K562 (cell line): ENCODE results near the gene MIX23. TPM values are rescaled to one million over a fixed set of nuclear protein-coding genes. Genes with fewer than 3 reads are reported as not detected.

Source experiments
- ATAC-seq: fragments of 200-7000 bp; cut with Tn5 transposase; 3 replicates; pipeline ENCODE4 v1.9.1; 2020; ENCODE audit warnings: moderate library complexity
- BruUV-seq: library from RNA; stranded (reverse); fragments of 400-500 nt; replicated peaks from 2 replicates; lab custom pipeline; 2021; lab: Mats Ljungman, UMichigan
- CTCF ChIA-PET: fragments of 300-600 bp; formaldehyde crosslinking; extraction: SDS; loops from one replicate; lab custom pipeline; 2021; ENCODE audit warnings: low intra/inter-chr PET ratio; lab: Yijun Ruan, JAX
- POLR2A ChIA-PET: fragments of 300-600, 350-650 bp; sonication (Branson Sonifier 250); formaldehyde crosslinking; extraction: SDS; loops from one replicate; lab custom pipeline; 2021; ENCODE audit warnings: antibody characterized with exemption, inconsistent platforms; lab: Yijun Ruan, JAX
- DNase-seq, 4 experiments: peaks; one replicate each; pipeline versions ENCODE4 v3.0.0 to v3.0.0-alpha.2; 2011 to 2018; ENCODE audit warnings: low spot score in 3 of 4, mixed read lengths in 3 of 4; ENCODE audit errors: extremely low read depth in 1 of 4
- FAIRE-seq: peaks from 2 replicates; lab custom pipeline; 2011; peaks lifted over from hg19 to GRCh38; lab: Jason Lieb, UNC
- H2AFZ ChIP-seq: 2 replicates; pipeline ENCODE4 v1.6.0; 2011; ENCODE audit warnings: low read depth, low read length, control low read depth, inconsistent platforms
- H3K27ac ChIP-seq: fragments of 200-600 bp; 3 replicates; pipeline ENCODE4 v1.8.0; 2011; ENCODE audit warnings: low read depth, mild to moderate bottlenecking, control low read depth, inconsistent platforms, low read length, moderate library complexity, mixed read lengths; ENCODE audit errors: extremely low read depth
- H3K27me3 ChIP-seq, 2 experiments: fragments of 300-600 bp in 1 of 2; 2 replicates in 1 of 2; 3 replicates in 1 of 2; pipeline versions ENCODE4 v1.6.0 to v1.8.0; 2011; ENCODE audit warnings: inconsistent platforms in 2 of 2, low read length in 2 of 2, mild to moderate bottlenecking in 1 of 2, mixed read lengths in 1 of 2, moderate library complexity in 1 of 2; ENCODE audit not compliant: control insufficient read depth in 2 of 2, insufficient read depth in 2 of 2
- H3K36me3 ChIP-seq: fragments of 300-600 bp; 3 replicates; pipeline ENCODE4 v1.8.0; 2011; ENCODE audit warnings: mild to moderate bottlenecking, low read length, inconsistent platforms; ENCODE audit not compliant: control insufficient read depth, insufficient read depth
- H3K4me1 ChIP-seq, 2 experiments: fragments of 200-600 bp in 1 of 2; replicated peaks in 1 of 2; 2 replicates in 1 of 2; 3 replicates in 1 of 2; pipeline versions ENCODE4 v1.5.1 to v1.8.0; 2011; ENCODE audit warnings: inconsistent platforms in 2 of 2, low read length in 2 of 2, mild to moderate bottlenecking in 1 of 2, mixed read lengths in 1 of 2, moderate library complexity in 1 of 2; ENCODE audit not compliant: control insufficient read depth in 2 of 2, insufficient read depth in 2 of 2
- H3K4me2 ChIP-seq: 2 replicates; pipeline ENCODE4 v1.6.1; 2011; ENCODE audit warnings: low read length, control low read depth, inconsistent platforms, mixed read lengths; ENCODE audit not compliant: insufficient read depth
- H3K4me3 ChIP-seq: fragments of 200-600 bp; sonication (generic), shearing (Covaris generic); 2 replicates; pipeline ENCODE4 v1.5.1; 2016; ENCODE audit warnings: control low read depth, inconsistent platforms
- H3K79me2 ChIP-seq: fragments of 200-600 bp; 3 replicates; pipeline ENCODE4 v1.8.0; 2011; ENCODE audit warnings: low read length, inconsistent platforms; ENCODE audit not compliant: control insufficient read depth, insufficient read depth
- H3K9ac ChIP-seq, 2 experiments: 2 replicates each; pipeline versions ENCODE4 v1.6.0 to v1.6.1; 2011; ENCODE audit warnings: low read depth in 2 of 2, low read length in 2 of 2, control low read depth in 1 of 2, inconsistent platforms in 1 of 2, mild to moderate bottlenecking in 1 of 2, mixed read lengths in 1 of 2; ENCODE audit not compliant: insufficient read depth in 1 of 2
- H3K9me1 ChIP-seq: one replicate; pipeline ENCODE4 v1.6.0; 2011; ENCODE audit warnings: inconsistent platforms, mild to moderate bottlenecking, low read length, moderate library complexity; ENCODE audit not compliant: control insufficient read depth, insufficient read depth
- H3K9me3 ChIP-seq: replicated peaks from 2 replicates; pipeline ENCODE4 v1.5.1; 2011; ENCODE audit warnings: low read depth, low read length, inconsistent platforms; ENCODE audit not compliant: control insufficient read depth, insufficient read depth
- H4K20me1 ChIP-seq: replicated peaks from 2 replicates; pipeline ENCODE4 v1.6.1; 2011; ENCODE audit warnings: low read length, inconsistent platforms, mixed read lengths; ENCODE audit not compliant: control insufficient read depth, insufficient read depth
- RBM15 ChIP-seq: fragments of 200-400 bp; formaldehyde crosslinking; IDR thresholded peaks from 2 replicates; pipeline ENCODE4 v1.6.1; 2018; ENCODE audit warnings: mild to moderate bottlenecking, low read length, moderate library complexity; ENCODE audit not compliant: insufficient read depth
- YY1 ChIP-seq, 3 experiments: IDR thresholded peaks; 2 replicates each; pipeline ENCODE4 v1.6.1; 2011; ENCODE audit warnings: low read length in 2 of 3, mild to moderate bottlenecking in 2 of 3, moderate library complexity in 2 of 3, borderline replicate concordance in 1 of 3, control low read depth in 1 of 3, low read depth in 1 of 3; ENCODE audit not compliant: insufficient read depth in 3 of 3, insufficient replicate concordance in 2 of 3, control insufficient read depth in 1 of 3, insufficient read length in 1 of 3; ENCODE audit errors: extremely low read depth in 1 of 3
- ZNF57 ChIP-seq: fragments of 450-650 bp; formaldehyde crosslinking; IDR thresholded peaks from 2 replicates; pipeline ENCODE4 v1.4.0; 2020; ENCODE audit warnings: mild to moderate bottlenecking, moderate library complexity
- WGBS: fragments of 100-300 bp; shearing (Covaris generic); methylation state at CpG from one replicate; pipeline ENCODE4 v1.1.6; 2016; ENCODE audit warnings: low coverage, mixed read lengths; ENCODE audit not compliant: insufficient coverage; ENCODE audit errors: missing lambda C conversion rate; 5-methylcytosine and 5-hydroxymethylcytosine counted together
- in situ Hi-C: fragments of 300-500 bp; cut with MboI; formaldehyde crosslinking; loops from 4 replicates; pipeline ENCODE4 v1.15.0; 2018; ENCODE audit warnings: inconsistent platforms, mixed read lengths
- intact Hi-C: fragments of 100-400 bp; cut with micrococcal nuclease; formaldehyde crosslinking; loops from 2 replicates; pipeline ENCODE4 v1.14.2; 2022
- polyA plus RNA-seq, 8 experiments: library from polyadenylated mRNA; depleted of rRNA in 4 of 8; stranded (reverse) in 5 of 8; unstranded in 3 of 8; fragments of >200 nt; fragmentation: Nextera tagmentation in 2 of 8; fragmentation: Illumina TruSeq in 1 of 8; extraction: Ambion mirVana in 2 of 8; extraction: Trizol in 1 of 8; gene quantifications; 2 replicates each; pipeline versions ENCODE4 v1.2.1 to v1.2.3, GENCODE V29; 2011 to 2014; ENCODE audit warnings: inconsistent platforms in 1 of 8, missing spikeins in 1 of 8
- total RNA-seq, 7 experiments: library from RNA; depleted of rRNA in 6 of 7; stranded (reverse); fragments of >200 nt in 6 of 7; fragmentation: Illumina TruSeq in 2 of 7; extraction: Trizol in 2 of 7; gene quantifications; 2 replicates each; pipeline versions ENCODE4 v1.2.1 to v1.2.3, GENCODE V29; 2011 to 2021; ENCODE audit warnings: low replicate concordance in 1 of 7
- TF ChIP-seq, protein P1 (sequence below): fragments of 250-450 bp; sonication (Bioruptor Pico); IDR thresholded peaks from 2 replicates; pipeline ENCODE4 v1.4.0; 2020; ENCODE audit warnings: mild to moderate bottlenecking

The MIX23 gene
- total and polyA plus RNA-seq, 9 of the 15 experiments (the other 6 are each of a cell fraction or from before 2014, with no cell fraction given): 45.5 to 185 (median 106) TPM

DNA sequence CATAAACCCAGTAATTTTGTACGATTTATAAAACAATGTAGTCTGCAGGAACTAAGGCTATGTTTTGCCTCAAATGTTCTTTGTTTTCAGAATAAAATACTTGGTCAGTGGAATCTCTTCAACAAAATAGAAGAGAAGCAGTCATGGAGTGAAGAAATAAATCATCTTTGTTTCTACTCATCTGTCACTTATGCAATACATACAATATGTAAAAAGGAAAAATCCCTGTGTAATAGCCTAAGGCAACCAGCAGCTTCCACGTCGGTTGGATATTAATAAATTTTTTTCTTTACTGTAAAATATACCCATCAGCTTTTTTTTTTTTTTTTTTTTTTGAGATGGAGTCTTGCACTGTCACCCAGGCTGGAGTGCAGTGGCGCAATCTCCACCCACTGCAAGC lies 38.1 kb upstream of the MIX23 start (continued):
- TF ChIP-seq, protein P1, sequence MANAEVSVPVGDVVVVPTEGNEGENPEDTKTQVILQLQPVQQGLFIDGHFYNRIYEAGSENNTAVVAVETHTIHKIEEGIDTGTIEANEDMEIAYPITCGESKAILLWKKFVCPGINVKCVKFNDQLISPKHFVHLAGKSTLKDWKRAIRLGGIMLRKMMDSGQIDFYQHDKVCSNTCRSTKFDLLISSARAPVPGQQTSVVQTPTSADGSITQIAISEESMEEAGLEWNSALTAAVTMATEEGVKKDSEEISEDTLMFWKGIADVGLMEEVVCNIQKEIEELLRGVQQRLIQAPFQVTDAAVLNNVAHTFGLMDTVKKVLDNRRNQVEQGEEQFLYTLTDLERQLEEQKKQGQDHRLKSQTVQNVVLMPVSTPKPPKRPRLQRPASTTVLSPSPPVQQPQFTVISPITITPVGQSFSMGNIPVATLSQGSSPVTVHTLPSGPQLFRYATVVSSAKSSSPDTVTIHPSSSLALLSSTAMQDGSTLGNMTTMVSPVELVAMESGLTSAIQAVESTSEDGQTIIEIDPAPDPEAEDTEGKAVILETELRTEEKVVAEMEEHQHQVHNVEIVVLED (CRISPR knock-in tag): no peak
- no peak for TF ChIP-seq RBM15

DNA sequence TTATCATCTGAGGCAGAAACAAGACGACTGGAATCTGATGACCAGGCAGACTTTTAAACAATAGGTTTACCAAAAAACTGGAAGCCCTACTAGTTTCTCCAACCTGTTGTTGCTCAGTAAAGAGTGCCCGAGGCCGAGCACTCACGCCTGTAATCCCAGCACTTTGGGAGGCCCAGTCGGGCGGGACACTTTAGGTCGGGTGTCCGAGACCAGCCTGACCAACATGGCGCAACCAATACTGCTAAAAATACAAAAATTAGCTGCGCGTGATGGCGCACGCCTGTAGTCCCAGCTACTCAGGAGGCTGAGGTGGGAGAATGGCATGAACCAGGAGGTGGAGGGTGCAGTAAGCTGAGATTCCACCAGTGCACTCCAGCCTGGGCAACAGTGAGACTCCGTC lies 33.9 kb upstream of the MIX23 start:
- no peaks in the 10 kb centered on the region for H3K9me1 ChIP-seq
- H3K79me2 ChIP-seq: peaks cover 45% of the 10 kb centered on the region
- BruUV-seq: no TSS peak
- H3K27me3 ChIP-seq: no peaks in the 10 kb centered on the region
- H3K36me3 ChIP-seq: peaks cover 19% of the 10 kb centered on the region; the same call in 2 of the 3 replicates
- DNase-seq: peak in 1 of 4 experiments; percentile 10
- H3K9ac ChIP-seq: peak overlapping the region; percentile 87 to 90
- H3K4me1 ChIP-seq: peaks cover 0 to 4% of the 10 kb centered on the region in 2 experiments; a peak in 2 of 5 replicates
- ATAC-seq: peak; percentile 33
- in situ Hi-C loops (no loop called here), intact Hi-C loops (no loop called here)
- H3K27ac ChIP-seq: peak overlapping the region; percentile 90
- no peaks in the 10 kb centered on the region for H4K20me1 ChIP-seq
- peak overlapping the region; percentile 60 for H3K4me3 ChIP-seq
- ChIA-PET POLR2A (interaction anchor here (1.0 to 1.8 kb wide), 2 partner anchors 12 to 14 kb away, joined by 4 to 6 read pairs; no protein-coding TSS in a partner anchor), CTCF (no interaction called here)
- peak overlapping the region; percentile 90 for H3K4me2 ChIP-seq
- peak overlapping the region; percentile 92 for H2AFZ ChIP-seq
- WGBS: 3% methylated on average over 13 of the region's 14 CpGs
- H3K9me3 ChIP-seq: no peaks in the 10 kb centered on the region
- FAIRE-seq: no peak
- TF ChIP-seq ZNF57 (CRISPR knock-in tag): no peak
- TF ChIP-seq YY1 (IDR thresholded peaks at IDR 0.05; ENCODE audit: borderline replicate concordance in 1 of 3, control insufficient read depth in 1 of 3, extremely low read depth in 1 of 3, insufficient read depth in 3 of 3, insufficient read length in 1 of 3, insufficient replicate concordance in 2 of 3, low read depth in 1 of 3, low read length in 2 of 3): peak in 1 of 3 experiments; percentile 30
